Activated CD4-positive, alpha-beta T cell treated with anti-CD3 and anti-CD28 coated beads, Interleukin-2, amount 50 U/mL, for 1 hour (primary cell): ENCODE measurements around the gene RPS6KA2.

Experiments
- DNase-seq: peaks from one replicate; pipeline ENCODE4 v3.0.0-alpha.2; 2020

Gene RPS6KA2

DNA sequence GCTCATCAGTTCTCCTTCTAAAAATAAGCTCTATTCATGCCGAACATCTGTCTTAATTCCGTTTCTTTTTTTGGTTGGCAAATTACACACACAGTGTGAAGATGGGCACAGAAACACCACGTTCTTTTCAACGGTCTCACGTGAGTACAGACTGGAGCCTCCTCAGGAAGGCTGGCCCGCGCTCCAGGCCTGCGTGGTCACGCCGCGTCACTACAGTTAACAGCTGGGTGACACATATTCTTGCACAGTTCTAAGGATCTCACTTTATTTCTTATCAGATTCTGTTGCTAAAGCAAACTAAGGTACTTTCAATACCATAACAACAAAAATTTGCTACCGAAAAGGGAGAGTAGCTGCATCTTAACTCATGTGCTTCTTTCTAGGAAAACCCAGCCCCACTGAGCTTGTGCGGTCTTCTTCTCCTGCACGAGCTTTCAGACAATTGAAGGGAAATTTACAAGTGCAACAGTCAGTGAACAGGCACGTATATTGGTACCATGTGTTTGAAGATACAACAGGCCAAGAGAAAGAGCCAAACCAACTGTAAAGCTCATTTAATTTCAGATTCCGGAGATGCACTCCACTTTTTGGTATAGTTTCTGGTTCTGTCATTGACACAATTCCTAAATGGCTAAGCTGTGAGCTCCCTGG, 188.7 kb downstream of the RPS6KA2 start:
- DNase-seq = no peak

DNA sequence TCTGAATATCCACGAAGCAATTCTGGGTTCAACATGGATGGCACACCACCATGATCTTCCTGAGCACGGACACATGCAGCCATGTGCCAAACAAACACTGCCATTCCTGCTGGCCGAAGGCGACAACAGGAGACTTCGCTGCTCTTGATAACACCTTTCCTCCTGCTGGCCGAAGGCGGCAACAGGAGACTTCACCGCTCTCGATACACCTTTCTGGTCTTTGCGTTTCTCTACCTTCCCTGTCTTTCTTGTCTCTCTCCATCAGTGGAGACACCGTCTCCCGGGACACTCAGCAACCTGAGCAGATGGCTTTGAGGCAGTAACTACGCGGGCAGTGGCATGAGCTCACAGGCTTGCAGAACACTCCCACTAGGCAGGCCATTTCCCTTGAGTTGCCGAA, 189.4 kb downstream of the RPS6KA2 start:
- no peak for DNase-seq

- no peak for DNase-seq
Observed at GRCh38 chr6:166436195-166437139, 190.6 kb downstream of the RPS6KA2 start.

DNA sequence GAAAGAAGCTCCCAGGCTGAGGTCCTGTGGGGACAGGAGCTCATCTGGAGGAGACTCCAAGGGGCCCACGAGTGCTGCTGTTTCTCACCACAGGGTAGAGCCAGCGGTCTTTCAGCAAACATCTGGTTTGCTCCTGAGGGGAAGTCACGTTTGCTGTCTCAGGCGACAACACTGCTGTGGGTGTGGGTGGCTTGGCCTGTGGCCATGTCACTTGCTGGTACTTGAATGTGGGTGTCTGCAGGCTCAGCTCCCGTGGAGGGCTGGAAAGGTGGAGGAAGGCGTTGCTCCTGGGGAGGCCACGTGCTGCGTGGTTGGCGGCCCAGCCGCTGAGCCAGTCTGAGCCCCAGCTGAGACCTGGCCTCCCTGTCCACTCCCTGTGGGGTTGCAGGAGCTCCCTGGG, 191.5 kb downstream of the RPS6KA2 start:
- DNase-seq = peak; percentile 36

DNA sequence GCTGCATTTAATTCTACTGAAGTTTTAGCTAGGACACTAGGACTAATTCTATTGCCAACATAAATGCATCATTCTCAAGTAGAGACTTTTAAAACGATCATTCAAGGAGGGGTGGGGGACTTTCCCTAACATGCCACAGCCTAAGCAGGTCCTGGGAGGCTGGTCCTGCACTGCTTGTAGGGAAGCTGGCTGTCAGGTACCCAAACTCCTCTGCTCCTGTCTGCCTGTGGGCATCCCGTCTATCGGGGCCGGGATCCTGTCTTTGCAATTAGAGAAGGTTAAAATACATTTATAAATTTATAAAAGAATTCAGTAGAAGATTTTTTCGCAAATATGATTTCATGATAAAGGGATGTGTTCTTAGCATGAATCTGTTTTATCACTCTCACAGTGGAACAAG, 192.7 kb downstream of the RPS6KA2 start:
- no peak for DNase-seq

DNA sequence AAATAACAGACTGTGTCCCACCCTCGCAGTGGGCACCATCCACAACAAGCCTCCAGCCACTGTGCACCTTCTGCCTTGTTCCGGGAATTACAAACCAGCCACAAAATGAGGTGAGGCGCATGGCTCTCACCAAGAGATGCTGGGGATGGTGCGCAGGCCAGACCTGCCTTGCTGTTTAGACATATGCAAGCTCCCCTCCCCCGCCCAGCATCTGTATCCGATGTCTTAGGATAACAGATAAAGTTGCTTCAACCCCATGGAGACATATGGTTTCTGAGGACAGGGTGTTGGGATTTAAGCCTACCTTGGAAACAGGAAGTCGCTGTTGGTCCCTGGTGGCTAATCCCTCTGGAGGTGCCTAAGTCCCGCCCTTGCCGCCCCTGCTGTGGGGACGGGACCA, 194.0 kb downstream of the RPS6KA2 start:
- no peak for DNase-seq

DNA sequence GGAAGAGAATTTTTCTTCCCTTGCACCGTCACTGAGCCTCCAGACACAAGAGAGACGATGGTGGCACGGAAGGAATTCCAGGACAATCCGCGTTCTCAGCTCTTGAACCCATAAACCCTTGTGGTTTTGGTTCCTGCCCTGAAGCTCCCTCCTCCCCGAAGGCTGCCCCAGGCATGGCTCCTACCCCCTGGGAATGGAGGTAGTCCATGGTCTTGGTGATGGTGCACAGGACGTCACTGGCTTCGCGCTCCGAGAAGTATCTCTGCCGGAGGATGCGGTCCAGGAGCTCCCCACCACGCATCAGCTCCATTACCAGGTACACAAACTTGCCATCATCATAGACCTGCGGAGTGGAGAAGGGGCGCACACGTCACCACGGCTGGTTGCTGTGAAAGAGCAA, 196.8 kb downstream of the RPS6KA2 start:
- DNase-seq = no peak

DNA sequence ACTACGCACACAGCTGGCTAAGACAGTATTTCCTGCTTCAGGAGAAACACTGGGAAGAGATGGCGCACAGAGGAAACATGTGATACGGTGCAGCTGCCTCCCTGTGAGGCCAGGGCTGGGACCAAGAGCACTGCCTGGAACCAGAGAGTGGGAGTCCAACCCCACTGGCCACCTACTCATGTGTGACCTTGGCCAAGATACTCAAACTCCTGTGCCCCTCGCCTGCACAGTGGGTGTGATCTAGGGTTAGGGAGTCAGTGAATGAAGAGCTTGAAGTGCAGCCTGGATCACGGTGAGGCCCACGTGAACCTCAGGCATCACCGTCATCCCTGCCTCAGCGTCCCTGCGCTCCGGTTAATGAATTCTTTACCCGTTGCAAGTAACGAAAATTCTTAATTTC, 202.6 kb downstream of the RPS6KA2 start:
- no peak for DNase-seq

DNA sequence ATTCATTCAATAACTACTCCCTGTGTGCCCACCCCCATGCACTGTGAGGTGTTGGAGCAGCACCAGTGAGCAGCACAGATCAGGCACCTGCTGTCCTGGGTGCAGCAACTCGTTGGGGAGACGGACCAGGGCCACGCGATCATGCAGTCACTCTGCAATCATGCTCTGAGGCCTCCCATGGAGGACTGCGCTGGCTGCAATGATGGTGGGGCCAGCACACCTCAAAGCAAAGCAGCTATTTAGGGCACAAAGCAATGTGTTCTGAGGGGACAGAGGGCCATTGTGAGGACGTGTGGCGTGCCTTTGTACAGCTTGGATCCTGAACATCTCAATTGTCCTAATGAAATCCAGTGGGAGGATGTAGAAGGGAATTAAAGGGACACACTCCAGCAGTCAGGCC, 203.3 kb downstream of the RPS6KA2 start:
- DNase-seq = no peak

GRCh38 chr6:166423051-166423745, 203.9 kb downstream of the RPS6KA2 start:
- DNase-seq = no peak

DNA sequence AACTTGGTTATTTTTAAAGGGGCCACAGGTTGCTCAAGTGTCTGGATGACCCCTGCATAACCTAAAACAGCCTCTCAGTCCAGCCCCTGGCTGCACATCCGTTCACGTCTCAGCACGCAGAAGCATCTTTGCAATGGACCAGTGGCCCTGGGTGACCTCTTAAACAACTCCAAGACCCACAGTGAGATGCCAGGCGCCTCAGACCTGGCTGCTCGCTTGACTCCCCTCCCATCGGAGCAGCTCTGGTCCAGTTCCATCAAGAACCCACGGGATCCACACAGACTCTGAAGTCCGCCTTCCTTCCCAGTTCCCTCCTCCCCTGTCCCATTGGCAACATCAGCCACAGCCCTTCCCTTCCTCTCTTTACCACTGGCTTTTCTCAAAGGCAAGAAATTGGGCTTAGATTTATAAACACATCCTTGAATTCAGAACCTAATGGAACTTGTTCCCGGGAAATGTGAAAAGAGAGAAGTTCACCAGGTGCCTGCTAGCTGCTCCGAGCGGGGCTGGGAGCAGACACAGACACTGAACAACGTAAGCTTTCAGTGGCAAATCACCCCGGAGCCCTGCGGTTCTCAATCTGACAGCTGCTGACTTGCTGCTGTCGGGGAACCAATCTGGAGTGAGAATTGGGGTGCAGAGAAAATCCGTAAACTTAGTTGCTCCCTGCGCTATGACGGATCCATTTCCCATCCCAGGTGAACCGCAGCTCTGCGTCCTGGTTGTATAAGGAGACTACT, 204.7 kb downstream of the RPS6KA2 start:
- DNase-seq = no peak

GRCh38 chr6:166420351-166420750, 206.7 kb downstream of the RPS6KA2 start:
- DNase-seq = no peak

DNA sequence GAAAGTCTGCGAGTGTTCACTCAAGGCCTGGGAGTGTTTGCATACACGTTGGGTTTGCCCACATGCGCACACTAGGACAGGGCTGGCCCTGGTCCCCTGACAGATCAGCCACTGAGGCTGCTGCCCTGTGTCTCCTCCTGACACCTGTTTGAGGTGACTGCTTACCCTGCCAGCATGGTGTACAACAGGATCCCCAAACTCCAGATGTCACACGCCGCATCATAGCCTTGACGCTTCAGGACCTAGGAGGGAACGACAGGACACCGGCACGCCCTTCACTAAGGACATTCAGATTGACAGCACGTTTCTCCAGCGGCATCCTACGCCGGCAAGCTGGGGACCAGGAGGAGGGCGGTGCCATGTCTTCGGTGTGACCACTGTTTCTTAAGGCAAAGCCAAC, 207.3 kb downstream of the RPS6KA2 start:
- no peak for DNase-seq

DNA sequence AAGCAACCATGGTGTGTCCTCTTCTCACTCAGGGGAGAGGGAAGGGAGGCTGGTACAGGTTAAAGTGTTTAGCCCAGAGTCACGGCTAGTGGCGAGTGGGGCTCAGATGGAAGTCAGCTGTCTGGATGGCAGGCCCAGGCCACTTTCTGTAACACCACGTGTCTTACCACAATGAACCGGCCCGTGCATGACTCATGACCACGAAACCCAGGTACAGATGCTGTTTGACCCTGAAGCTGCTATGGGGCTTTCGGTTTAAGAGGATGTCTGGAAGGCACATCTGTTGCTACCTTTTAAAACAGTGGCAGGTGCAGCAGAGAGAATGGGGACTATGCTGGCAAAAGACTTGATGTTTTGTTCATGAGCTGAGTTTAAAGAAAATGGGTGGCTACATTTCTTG, 207.8 kb downstream of the RPS6KA2 start:
- DNase-seq = peak; percentile 53

- no peak for DNase-seq
Observed at GRCh38 chr6:166418691-166419143, 208.3 kb downstream of the RPS6KA2 start.

GRCh38 chr6:166417285-166417691, 209.8 kb downstream of the RPS6KA2 start:
- peak; percentile 66 for DNase-seq

DNA sequence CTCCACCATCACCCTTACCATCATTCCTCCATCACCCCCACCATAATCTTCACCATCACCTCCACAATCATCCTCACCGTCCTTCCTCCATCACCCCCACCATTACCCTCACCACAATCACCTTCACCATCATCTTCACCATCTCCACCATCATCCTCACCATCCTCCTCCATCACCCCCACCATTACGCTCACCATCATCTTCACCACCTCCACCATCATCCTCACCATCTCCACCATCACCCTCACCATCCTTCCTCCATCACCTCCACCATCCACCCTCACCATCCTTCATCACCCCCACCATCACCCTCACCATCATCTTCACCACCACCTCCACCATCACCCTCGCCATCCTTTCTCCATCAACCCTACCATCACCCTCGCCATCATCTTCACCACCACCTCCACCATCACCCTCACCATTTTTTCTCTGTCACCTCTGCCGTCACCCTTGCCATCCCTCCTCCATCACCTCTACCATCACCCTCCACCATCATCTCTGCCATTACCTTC, 211.2 kb downstream of the RPS6KA2 start:
- DNase-seq = no peak

DNA sequence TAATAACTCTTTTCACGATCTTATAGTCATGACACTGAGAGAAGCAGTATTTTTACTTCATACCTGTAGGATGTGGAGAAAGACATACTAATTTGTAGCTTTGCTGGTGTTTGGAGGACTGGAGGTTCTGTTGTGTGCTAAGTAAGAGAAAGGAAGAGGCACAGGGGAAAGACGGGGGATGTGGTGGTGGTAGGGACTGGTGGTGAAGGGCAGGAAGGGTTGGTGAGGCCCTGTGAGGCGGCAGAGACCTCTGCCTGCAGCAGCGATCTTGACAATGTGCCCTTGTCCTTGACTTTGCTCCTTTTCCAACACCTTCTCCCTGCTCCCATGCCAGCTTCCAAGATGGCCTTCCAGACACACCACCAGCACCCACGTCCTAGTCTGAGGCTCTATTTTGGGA, 211.7 kb downstream of the RPS6KA2 start:
- DNase-seq = peak; percentile 24

DNA sequence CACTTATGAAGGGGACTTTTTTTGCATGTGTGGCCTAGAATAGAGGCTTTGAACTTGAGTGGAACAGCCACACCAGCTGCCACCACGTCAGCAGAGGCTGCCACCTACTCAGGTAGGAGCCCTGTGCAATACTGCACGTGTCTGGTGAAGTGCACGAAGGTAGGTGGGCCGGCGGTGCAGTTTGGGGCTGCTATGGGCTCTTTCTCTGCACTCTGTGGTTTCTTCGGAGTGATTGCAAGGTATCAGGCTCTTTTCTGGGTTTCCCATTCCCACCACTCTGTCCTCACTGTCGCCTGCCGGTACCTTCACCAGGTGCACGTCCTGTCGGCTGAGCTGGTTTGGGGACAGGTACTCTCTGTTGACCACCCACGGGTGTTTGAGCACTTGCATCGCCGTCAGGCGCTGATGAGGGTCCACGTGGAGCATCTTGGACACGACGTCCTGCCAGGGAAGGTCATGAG, 213.5 kb downstream of the RPS6KA2 start:
- no peak for DNase-seq

GRCh38 chr6:166412911-166413384, 214.1 kb downstream of the RPS6KA2 start:
- no peak for DNase-seq

GRCh38 chr6:166412156-166412910, 214.7 kb downstream of the RPS6KA2 start:
- no peak for DNase-seq
